ENCODE data around the gene STX2.

DNA sequence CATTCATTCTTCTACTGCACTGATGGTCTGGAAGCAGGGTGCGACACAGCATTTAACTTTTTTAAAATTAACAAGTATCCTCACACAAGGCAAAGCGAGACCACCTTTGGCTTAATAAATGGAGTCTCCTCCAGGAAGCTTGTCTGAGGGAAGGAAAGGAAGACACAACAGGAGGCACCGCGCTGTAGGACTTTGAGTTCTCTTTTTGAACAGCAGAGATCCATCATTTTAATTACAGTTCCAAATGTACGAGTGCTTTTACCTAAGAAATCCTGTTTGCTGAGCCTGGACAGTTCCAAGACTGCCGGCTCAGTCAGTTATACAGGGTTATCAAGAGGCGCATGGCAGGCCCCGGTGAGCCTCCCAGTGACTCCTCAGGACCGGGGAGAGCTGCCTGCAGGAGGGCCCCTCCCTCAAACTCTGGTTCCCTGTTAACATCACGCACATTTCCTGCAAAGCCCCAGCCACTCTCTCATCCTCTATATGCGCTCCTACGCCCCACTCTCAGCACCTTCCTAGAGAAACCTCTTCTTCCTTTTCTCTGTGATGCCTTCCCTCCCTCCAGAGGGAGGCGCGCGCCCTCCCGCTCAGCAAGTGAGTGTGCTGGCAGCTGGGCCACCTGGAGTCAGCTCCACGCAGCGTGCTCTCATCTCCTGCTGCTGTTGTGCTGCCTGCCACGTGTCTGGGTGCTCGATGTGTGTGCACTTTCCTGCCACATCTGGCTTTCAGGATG is 46.1 kb downstream of the STX2 start:
- TF ChIP-seq, protein P1, sequence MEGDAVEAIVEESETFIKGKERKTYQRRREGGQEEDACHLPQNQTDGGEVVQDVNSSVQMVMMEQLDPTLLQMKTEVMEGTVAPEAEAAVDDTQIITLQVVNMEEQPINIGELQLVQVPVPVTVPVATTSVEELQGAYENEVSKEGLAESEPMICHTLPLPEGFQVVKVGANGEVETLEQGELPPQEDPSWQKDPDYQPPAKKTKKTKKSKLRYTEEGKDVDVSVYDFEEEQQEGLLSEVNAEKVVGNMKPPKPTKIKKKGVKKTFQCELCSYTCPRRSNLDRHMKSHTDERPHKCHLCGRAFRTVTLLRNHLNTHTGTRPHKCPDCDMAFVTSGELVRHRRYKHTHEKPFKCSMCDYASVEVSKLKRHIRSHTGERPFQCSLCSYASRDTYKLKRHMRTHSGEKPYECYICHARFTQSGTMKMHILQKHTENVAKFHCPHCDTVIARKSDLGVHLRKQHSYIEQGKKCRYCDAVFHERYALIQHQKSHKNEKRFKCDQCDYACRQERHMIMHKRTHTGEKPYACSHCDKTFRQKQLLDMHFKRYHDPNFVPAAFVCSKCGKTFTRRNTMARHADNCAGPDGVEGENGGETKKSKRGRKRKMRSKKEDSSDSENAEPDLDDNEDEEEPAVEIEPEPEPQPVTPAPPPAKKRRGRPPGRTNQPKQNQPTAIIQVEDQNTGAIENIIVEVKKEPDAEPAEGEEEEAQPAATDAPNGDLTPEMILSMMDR (IDR thresholded peaks at IDR 0.05; ENCODE audit: insufficient read depth, low read length, poor library complexity, severe bottlenecking) = no peak
- no peak for TF ChIP-seq EZH2phosphoT487 (conservative IDR thresholded peaks at IDR 0.05; ENCODE audit: low read length)

Data from SU-DHL-6 (cell line).